Cerebellar nuclear complex (tissue), 1 donor: ENCODE data around the gene ADAP1.
"Not testable (repeated sequence)": the region's sequence is repeated elsewhere in the genome, so short reads cannot be mapped to it uniquely, and the experiment has no call there.

ENCODE experiments used
- DNase-seq, 2 experiments: peaks; one replicate each; lab custom pipeline; 2025; lab: John Stamatoyannopoulos, UW

The ADAP1 gene

DNA sequence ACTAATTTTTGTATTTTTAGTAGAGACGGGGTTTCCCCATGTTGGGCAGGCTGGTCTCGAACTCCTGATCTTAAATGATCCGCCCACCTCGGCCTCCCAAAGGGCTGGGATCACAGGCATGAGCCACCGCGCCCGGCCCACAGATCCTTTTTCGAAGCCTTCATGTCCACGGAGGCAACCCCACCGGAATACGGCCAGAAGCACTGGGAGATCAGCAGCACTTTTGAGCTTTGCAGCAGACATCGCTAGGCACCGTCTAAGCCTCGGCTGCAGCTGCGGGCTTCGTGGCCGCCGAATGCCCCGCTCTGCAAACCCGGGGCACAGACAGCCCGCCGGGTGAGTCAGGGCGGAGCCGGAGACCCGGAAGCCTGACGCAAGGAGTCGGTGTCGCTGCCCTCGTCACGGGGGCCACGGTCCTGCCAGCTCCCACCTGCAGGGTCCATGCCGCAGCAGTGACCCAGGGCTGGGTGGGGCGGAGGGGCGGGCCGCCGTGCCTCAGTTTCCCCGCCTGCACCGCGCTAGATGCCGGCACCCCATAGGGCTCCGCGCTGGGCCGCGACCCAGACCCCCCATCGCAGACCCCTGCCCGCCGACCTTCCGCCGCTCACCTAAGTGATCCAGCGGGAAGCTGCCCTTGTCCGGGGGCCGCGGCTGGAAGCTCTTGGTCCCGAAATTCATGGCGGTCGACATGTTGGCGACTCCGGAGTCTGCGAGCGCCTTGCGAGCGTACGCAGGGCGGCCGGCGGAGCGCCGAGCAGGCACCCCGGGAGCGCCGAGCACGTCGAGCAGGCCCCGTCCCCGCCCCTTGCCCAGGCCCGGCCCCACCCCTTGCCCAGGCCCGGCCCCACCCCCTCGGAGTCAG is 20.6 kb upstream of the ADAP1 start, which contains the start of gene COX19:
Gene COX19 (minus strand): TSS at position 730 of the 862 bp plus-strand sequence. CDS start 40 bp downstream, at position 690.
- peak in 1 of 2 experiments; percentile 38 for DNase-seq

DNA sequence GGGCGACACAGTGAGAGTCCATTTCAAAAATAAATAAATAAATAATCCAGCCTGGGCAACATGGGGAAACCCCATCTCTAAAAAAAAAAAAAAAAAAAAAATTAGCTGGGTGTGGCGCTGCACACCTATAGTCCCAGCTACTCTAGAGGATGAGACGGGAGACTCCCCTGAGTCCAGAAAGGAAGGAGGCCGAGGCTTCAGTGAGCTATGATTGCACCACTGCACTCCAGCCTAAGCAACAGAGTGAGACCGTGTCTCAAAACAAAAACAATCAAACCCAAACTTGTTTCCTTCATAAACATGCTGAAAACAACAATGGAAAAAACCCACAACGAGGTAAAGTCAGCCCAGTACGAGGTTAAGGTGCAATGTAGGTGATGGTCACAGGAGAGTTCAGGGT is 19.7 kb upstream of the ADAP1 start:
- DNase-seq: no peak

DNA sequence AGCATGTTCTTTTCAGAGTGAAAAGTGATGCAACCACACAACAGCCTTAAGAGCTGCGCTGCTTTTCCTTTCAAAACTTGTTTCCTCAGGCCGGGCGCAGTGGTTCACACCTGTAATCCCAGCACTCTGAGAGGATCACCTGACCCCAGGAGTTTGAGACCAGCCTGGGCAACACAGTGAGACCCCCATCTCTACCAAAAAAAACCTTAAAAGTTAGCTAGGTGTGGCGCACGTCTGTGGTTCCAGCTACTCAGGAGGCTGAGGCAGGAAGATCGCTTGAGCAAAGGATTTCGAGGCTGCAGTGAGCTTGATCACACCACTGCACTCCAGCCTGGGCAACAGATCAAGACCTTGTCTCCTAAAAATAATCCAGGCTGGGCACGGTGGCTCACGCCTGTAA is 18.8 kb upstream of the ADAP1 start:
- no peak for DNase-seq

DNA sequence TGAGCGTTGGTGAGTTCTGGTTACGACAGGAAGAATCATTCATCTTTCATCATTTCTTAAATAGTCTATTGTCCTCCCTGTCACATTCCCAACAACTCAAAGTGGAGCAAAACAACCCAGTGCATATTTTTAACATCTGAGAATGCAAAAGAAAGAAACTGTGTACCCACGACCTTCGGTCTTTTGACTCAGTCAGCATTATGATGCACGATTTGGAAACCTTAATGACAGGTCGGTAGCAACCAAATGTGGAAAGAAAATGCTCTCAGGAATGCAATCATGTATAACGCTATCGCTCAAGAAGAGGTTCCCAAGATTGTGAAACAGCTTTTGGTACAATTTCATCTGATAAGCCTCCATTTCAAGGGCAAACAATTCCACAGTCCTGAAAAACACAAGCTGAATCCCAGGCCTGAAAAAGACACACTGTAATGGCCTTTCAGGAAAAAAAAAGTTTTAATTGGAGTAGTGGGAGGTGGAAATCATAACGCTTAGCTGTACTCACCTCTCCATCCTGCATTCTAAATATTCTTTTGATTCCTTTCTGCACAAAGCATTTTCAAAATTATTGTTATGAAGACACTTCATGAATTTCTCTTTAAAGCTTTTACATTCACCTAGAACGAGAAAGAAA is 18.3 kb upstream of the ADAP1 start:
- no peak for DNase-seq

DNA sequence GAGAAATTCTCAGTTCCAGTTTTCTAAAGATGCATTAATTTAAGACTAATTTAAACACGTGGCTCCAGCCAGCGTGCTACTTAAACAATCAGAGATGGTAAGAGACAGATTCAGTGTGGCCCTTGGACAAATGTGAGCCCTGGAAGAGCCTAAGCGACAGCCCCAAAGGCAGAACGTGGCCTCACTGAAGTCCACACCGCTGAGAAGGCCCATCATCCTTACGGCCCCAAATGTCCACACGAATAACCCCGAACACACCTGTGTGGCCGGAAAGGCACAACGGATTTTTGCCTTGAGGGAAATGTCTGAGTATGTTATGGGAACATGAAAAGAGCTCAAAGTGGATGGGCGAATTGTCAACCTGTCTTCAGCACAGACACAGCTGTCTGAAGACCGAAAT is 17.6 kb upstream of the ADAP1 start:
- no peak for DNase-seq

DNA sequence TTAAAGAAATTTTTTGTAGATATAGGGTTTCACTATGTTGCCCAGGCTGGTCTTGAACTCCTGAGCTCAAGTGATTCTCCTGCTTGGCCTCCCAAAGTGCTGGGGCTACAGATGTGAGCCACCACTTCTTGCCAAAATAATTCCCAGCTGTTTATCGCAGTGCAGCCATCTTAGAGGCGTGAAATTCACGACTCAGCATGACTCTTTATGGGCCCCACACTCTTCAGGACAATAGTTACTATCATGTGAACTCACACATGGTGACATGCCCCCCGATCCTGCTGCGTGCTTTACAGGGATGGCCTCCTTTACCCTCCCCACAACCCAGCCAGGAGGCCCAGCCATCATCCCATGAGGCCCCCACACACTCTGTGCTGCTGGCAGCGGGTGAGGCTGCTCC is 16.3 kb upstream of the ADAP1 start:
- no peak for DNase-seq

DNA sequence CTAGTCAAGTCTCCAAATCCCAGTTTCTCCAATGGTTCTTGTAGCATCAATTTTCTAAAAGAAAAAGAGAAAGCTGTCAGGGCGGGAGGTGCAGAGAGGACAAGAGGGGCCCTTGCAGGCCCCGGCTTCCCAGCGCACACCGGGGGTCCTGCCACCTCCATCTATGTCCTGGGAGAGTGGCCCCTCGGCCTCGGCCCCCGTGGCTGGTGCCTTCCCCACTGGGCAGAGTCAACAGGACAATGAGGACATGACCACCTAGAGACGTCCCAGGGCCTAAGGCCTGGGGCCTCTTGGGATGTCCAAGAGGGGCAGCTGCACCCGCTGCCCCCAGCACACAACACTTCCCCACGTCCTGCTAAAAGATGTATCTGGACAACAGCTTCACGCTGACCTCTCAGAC is 14.9 kb upstream of the ADAP1 start:
- DNase-seq: no peak

- DNase-seq: no peak
Measured at GRCh38 chr7:968205-969105, 14.0 kb upstream of the ADAP1 start.

- DNase-seq: no peak
Measured at GRCh38 chr7:967361-968082, 13.0 kb upstream of the ADAP1 start.

- no peak for DNase-seq
Measured at GRCh38 chr7:966291-967069, 12.0 kb upstream of the ADAP1 start.

DNA sequence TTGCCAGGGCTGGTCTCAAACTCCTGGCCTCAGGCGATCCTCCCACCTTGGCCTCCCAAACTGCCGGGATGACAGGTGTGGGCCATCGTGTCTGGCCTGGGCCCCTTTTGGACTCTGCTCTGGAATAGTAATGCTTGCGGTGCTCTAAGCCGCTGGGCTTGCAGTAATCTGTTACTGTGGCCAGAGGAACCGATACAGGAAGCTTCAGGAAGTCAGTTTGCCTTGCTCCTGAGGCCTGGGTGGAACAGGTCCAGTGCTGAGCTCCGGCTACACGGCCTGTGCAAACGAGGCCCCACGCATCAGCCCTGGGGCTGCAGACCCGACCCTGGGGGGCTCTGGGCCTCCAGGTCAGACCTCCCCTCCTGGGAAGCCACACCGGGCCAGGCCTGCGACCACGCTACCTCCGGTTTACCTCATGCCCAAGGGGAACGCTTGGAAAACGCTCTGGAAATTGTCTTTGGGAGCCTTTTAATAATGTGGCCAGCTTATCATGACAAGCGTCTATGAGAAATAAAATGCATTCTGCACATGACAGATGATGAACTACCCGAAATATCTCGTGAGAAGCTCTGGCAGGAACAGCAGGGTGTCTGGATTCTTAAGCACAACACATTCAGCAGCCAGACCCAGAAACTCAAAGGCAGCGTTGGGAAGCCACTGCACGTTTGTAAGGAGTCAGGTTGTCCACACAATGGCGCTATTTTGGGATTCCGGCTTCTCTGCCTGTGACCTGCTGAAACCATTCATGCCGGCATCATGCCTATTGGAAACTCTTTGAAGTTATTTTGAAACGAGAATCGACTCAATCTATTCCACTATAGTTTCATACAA is 10.1 kb upstream of the ADAP1 start:
- DNase-seq: peak; percentile 17 to 92

DNA sequence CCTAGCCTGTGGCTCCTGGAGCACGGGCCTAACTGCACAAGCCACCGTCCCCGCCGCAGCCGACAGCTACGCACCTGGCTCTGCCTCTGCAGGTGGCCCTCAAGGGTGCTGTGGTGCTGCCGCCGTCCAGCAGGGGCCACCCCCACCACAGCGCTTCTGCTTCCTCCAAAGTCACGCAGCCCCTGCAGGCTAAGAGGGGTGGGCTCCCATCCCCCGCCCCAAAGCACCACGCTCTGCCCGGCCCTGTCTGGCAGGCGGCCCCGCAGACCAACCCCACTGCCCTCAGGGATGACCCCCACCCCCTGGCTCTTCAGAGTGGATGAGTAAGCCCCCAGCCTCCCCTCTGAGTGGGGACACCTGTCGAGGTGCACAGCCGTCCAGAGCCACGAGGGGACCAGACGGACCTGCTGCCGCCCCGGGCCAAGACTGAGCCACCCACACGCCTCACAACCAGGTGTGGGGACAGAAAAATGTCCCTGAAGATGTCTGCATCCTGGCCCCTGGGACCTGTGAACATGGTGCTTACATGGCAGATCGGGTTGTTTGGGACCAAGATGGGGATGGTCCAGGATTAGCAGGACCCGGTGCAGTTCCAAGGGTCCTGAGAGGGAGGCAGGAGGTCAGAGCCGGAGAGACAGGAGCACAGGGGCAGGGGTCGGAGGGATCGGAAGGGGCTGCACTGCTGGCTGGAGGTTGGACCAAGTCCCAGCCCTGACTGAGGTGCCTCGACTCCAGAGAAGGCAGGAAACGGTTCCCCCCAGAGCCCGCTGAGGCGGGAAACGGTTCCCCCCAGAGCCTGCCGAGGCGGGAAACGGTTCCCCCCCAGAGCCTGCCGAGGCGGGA is 9.0 kb upstream of the ADAP1 start:
- DNase-seq: no peak

GRCh38 chr7:962401-963081 is 8.1 kb upstream of the ADAP1 start:
- DNase-seq: no peak

GRCh38 chr7:961546-962400 is 7.3 kb upstream of the ADAP1 start:
- DNase-seq: no peak

GRCh38 chr7:960972-961371 is 6.5 kb upstream of the ADAP1 start:
- not testable (repeated sequence) for DNase-seq

DNA sequence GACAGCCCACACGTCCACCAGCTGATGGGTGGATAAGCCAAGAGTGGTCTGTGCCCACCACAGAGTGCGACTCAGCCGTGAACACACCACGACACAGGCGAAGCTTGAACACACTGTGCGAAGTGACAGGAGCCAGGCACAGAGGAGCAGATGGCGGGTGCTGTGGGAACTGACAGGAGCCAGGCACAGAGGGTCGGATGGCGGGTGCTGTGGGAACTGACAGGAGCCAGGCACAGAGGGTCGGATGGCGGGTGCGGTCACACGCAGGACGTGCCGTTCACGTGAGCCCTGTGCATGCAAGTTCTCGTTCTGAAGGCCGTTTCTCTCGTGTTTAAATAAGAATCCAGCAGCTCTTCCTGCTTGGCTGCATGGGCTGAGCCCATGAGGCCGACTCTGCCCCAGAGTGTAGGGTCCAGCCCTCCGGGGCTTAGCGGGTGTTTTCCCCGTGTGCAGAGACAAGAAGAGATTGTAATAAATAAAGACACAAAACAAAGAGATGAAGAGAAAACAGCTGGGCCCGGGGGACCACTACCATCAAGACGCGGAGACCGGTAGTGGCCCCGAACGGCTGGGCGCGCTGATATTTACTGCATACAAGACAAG is 5.9 kb upstream of the ADAP1 start:
- no peak for DNase-seq

- not testable (repeated sequence) for DNase-seq
Measured at GRCh38 chr7:959740-960139, 5.3 kb upstream of the ADAP1 start.
